Adrenal gland (tissue), 12 donors: Measurements from ENCODE around the gene CALD1. TPM values are rescaled to one million over a fixed set of nuclear protein-coding genes. Genes with fewer than 3 reads are reported as not detected.

Experiments used
- DNase-seq, 7 donors: peaks; one replicate each; pipeline ENCODE4 v3.0.0-alpha.2; 2019 to 2020
- H3K27ac ChIP-seq, 5 donors: fragments of 200-600 bp; sonication (generic) in 4 of 5; 1 replicate in 3 of 5; 2 replicates in 2 of 5; pipeline versions ENCODE4 v1.5.1 to v1.8.0; 2016 to 2020; ENCODE audit warnings: mild to moderate bottlenecking in 1 of 5
- H3K27me3 ChIP-seq: fragments of 200-600 bp; 2 replicates; pipeline ENCODE4 v1.8.0; 2021
- H3K36me3 ChIP-seq, 2 donors: fragments of 200-600 bp; replicated peaks in 1 of 2; 1 replicate in 1 of 2; 2 replicates in 1 of 2; pipeline versions ENCODE4 v1.5.1 to v1.8.0; 2018 to 2022
- H3K4me1 ChIP-seq, 2 donors: fragments of 200-600 bp; replicated peaks in 1 of 2; 1 replicate in 1 of 2; 2 replicates in 1 of 2; pipeline versions ENCODE4 v1.5.1 to v1.8.0; 2018 to 2021
- H3K4me3 ChIP-seq, 4 donors: fragments of 200-600 bp; sonication (generic) in 3 of 4; one replicate each; pipeline ENCODE4 v1.5.1; 2016 to 2018
- H3K9me3 ChIP-seq, 3 donors: fragments of 200-600 bp; sonication (generic) in 1 of 3; replicated peaks in 1 of 3; 1 replicate in 2 of 3; 2 replicates in 1 of 3; pipeline versions ENCODE4 v1.5.1 to v1.8.0; 2016 to 2021
- POLR2A ChIP-seq, 2 donors: fragments of 450-650 bp; IDR thresholded peaks; one replicate each; pipeline ENCODE4 v1.6.1; 2017; ENCODE audit warnings: antibody characterized with exemption in 2 of 2, mild to moderate bottlenecking in 2 of 2, moderate library complexity in 1 of 2
- WGBS, 4 donors: extraction: QIAGEN DNeasy Blood & Tissue Kit in 2 of 4; methylation state at CpG; one replicate each; pipeline versions ENCODE4 v1.1.5 to v1.1.7; 2013 to 2017; 5-methylcytosine and 5-hydroxymethylcytosine counted together
- intact Hi-C, 2 donors: fragments of 100-400 bp; cut with DNase I; formaldehyde crosslinking; loops; one replicate each; pipeline versions ENCODE4 v1.14.1 to v1.15.0; 2022 to 2023
- polyA plus RNA-seq, 3 donors: library from polyadenylated mRNA; stranded (reverse); fragments of 200-250 nt in 2 of 3; fragments of 350-450 nt in 1 of 3; fragmentation: Illumina TruSeq in 1 of 3; extraction: RNeasy Lipid Tissue Mini Kit (QIAGEN cat#74804) in 1 of 3; gene quantifications; one replicate each; pipeline ENCODE4 v1.2.3, GENCODE V29; 2013 to 2014
- total RNA-seq, 9 donors: library from RNA; depleted of rRNA in 4 of 9; stranded (reverse); fragments of >200 nt in 4 of 9; fragments of 120-200 nt in 1 of 9; fragmentation: NEBNext Ultra II Directional in 1 of 9; extraction: Animal tissue kit (Norgen Biotek cat#: 25700) in 1 of 9; gene quantifications; one replicate each; pipeline versions ENCODE4 v1.1.0 to v1.2.4, GENCODE V29; 2013 to 2023
- TF ChIP-seq, protein P1 (sequence below), 6 experiments: fragments of 450-650 bp in 4 of 6; fragments of 200-600 bp in 2 of 6; sonication (generic) in 1 of 6; IDR thresholded peaks; 1 replicate in 5 of 6; 2 replicates in 1 of 6; pipeline versions ENCODE4 v1.5.1 to v1.8.0; 2016 to 2021; ENCODE audit warnings: antibody characterized with exemption in 6 of 6, mild to moderate bottlenecking in 2 of 6, moderate library complexity in 1 of 6
- donor health status: healthy with polysubstance abuse.
- donor health status: Bipolar disorder and iron deficiency.
- donor health status: DM: yes; HTN: yes; CAD: no.
- donor health status: DM: no; HTN: no; CAD: no.
- donor health status: DM: no; HTN: no; CAD: no.
- donor health status: DM: yes; HTN: yes; CAD: no.

The CALD1 gene
- total and polyA plus RNA-seq, 12 donors, result 67.5 to 258 (median 199) TPM

GRCh38 chr7:134910968-134911367 is 131.5 kb downstream of the CALD1 start:
- WGBS, 4 donors, result 92 to 97% (median 97%) methylated on average over 4 of the region's 4 CpGs
- TF ChIP-seq, protein P1, sequence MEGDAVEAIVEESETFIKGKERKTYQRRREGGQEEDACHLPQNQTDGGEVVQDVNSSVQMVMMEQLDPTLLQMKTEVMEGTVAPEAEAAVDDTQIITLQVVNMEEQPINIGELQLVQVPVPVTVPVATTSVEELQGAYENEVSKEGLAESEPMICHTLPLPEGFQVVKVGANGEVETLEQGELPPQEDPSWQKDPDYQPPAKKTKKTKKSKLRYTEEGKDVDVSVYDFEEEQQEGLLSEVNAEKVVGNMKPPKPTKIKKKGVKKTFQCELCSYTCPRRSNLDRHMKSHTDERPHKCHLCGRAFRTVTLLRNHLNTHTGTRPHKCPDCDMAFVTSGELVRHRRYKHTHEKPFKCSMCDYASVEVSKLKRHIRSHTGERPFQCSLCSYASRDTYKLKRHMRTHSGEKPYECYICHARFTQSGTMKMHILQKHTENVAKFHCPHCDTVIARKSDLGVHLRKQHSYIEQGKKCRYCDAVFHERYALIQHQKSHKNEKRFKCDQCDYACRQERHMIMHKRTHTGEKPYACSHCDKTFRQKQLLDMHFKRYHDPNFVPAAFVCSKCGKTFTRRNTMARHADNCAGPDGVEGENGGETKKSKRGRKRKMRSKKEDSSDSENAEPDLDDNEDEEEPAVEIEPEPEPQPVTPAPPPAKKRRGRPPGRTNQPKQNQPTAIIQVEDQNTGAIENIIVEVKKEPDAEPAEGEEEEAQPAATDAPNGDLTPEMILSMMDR (IDR thresholded peaks at IDR 0.05), result no peak
- no peak for TF ChIP-seq POLR2A (IDR thresholded peaks at IDR 0.05)
- intact Hi-C loops, result no loop called here

DNA sequence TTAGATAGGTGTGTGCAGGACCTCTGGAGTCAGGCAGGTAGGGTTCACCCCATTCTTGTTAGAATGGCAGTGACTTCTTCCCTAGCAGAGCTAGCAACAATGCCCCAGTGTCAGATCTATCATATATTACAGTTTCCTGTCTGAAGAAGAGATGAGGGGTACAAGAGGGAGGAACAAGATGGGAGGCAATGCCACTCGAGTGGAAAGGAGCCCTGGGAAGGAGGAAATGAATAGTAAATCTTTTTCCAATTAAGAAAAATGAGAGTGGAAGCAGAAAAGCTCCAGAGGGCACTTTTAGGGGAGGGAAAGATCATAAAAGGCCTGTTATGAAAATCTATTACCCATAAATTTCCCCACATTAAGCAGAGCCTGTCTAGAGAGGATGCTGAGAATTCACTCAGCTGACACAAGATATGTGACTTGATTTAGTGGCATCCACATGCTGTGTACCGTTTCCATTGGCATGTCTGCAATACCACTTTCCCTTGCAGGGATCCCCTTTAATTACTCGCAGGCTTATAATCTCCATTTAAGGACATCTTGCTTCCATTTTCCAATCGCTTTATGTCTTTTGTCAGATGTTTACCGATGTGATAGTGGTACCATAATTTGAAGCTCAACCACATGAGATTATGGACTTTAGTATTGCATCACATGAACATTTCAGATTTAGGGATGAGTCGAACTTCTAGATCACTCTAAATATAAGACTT is 136.9 kb downstream of the CALD1 start:
- Histone ChIP-seq H3K36me3 (no peaks in the 10 kb centered on the region), H3K27me3 (no peaks in the 10 kb centered on the region), H3K9me3 (no peaks in the 10 kb centered on the region), H3K27ac (no peak overlapping the region), H3K4me3 (no peak overlapping the region), H3K4me1 (peaks cover 0 to 6% of the 10 kb centered on the region in 2 donors)
- WGBS, 4 donors, result 81 to 88% (median 82%) methylated on average over 6 of the region's 6 CpGs
- intact Hi-C loops, result no loop called here
- DNase-seq, result no peak
- no peak for TF ChIP-seq POLR2A (IDR thresholded peaks at IDR 0.05)
- TF ChIP-seq, protein P1 (IDR thresholded peaks at IDR 0.05), result no peak

More at GRCh38 chr7:134910968-134911367, 131.5 kb downstream of the CALD1 start:
- DNase-seq, result no peak
- no peak overlapping the region for H3K4me3 ChIP-seq
- peaks cover 0 to 6% of the 10 kb centered on the region in 2 donors for H3K4me1 ChIP-seq
- H3K9me3 ChIP-seq, result no peaks in the 10 kb centered on the region
- no peaks in the 10 kb centered on the region for H3K36me3 ChIP-seq
- no peak overlapping the region for H3K27ac ChIP-seq
- no peaks in the 10 kb centered on the region for H3K27me3 ChIP-seq

GRCh38 chr7:134919240-134919641 is 139.8 kb downstream of the CALD1 start:
- intact Hi-C loops, result no loop called here
- H3K4me3 ChIP-seq, result no peak overlapping the region
- TF ChIP-seq, protein P1 (IDR thresholded peaks at IDR 0.05), result no peak
- TF ChIP-seq POLR2A (IDR thresholded peaks at IDR 0.05), result no peak
- H3K27ac ChIP-seq, result no peak overlapping the region
- H3K36me3 ChIP-seq, result no peaks in the 10 kb centered on the region
- no peaks in the 10 kb centered on the region for H3K9me3 ChIP-seq
- no peak for DNase-seq
- H3K4me1 ChIP-seq, result peaks cover 0 to 6% of the 10 kb centered on the region in 2 donors
- H3K27me3 ChIP-seq, result no peaks in the 10 kb centered on the region

GRCh38 chr7:134920026-134920753 is 140.8 kb downstream of the CALD1 start:
- TF ChIP-seq POLR2A (IDR thresholded peaks at IDR 0.05), result no peak
- TF ChIP-seq, protein P1 (IDR thresholded peaks at IDR 0.05), result no peak
- Histone ChIP-seq H3K27ac (no peak overlapping the region), H3K9me3 (no peaks in the 10 kb centered on the region), H3K4me1 (peaks cover 0 to 6% of the 10 kb centered on the region in 2 donors), H3K4me3 (no peak overlapping the region), H3K27me3 (no peaks in the 10 kb centered on the region), H3K36me3 (no peaks in the 10 kb centered on the region)
- intact Hi-C loops, result no loop called here
- 81 to 91% (median 87%) methylated on average over 2 of the region's 2 CpGs for WGBS, 4 donors
- DNase-seq, result no peak
